ENCODE data around the gene SYNGR2.

- no peak for TF ChIP-seq POLR2AphosphoS5 (IDR thresholded peaks at IDR 0.05; ENCODE audit: borderline replicate concordance, low read depth, low read length)
- TF ChIP-seq EZH2 (IDR thresholded peaks at IDR 0.05), result no peak
These were observed 44.1 kb upstream of the SYNGR2 start for GRCh38 chr17:78124081-78124835.
